ENCODE measurements around the gene PCDHA1.

DNA sequence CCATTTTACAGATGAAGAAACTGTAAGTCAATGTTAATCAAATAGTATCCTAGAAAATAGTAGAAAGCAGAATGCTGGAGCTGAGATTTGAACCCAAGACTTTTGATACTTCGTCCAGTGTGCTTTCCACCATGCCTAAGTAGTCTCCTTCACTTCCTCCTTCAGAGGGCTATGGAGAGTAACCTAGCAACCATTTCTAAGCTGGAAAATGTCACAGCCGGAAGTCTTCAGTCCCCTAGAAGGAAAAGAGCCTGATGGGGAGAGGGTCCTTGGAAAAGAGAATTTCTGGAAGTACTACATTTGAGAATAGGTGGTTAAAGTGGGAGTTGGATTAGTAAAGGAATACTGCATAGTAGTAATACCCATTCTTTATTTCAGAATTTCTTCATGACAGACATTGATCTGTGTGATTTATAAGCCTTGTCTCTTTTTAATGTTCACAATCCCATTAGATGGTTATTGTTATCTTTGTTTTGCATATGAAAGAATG lies 213.0 kb downstream of the PCDHA1 start:
- TF ChIP-seq, protein P1, sequence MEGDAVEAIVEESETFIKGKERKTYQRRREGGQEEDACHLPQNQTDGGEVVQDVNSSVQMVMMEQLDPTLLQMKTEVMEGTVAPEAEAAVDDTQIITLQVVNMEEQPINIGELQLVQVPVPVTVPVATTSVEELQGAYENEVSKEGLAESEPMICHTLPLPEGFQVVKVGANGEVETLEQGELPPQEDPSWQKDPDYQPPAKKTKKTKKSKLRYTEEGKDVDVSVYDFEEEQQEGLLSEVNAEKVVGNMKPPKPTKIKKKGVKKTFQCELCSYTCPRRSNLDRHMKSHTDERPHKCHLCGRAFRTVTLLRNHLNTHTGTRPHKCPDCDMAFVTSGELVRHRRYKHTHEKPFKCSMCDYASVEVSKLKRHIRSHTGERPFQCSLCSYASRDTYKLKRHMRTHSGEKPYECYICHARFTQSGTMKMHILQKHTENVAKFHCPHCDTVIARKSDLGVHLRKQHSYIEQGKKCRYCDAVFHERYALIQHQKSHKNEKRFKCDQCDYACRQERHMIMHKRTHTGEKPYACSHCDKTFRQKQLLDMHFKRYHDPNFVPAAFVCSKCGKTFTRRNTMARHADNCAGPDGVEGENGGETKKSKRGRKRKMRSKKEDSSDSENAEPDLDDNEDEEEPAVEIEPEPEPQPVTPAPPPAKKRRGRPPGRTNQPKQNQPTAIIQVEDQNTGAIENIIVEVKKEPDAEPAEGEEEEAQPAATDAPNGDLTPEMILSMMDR (conservative IDR thresholded peaks at IDR 0.05; ENCODE audit: low read length) = no peak
- no peak for TF ChIP-seq EZH2phosphoT487 (IDR thresholded peaks at IDR 0.05; ENCODE audit: borderline replicate concordance, low read depth, low read length)
